SK-N-SH (cell line): Measurements from ENCODE around the gene ERAL1. TPM values are rescaled to one million over a fixed set of nuclear protein-coding genes. Genes with fewer than 3 reads are reported as not detected.

Experiments
- CTCF ChIA-PET: fragments of 300-600, 350-600 bp; formaldehyde crosslinking; extraction: SDS; loops from one replicate; lab custom pipeline; 2021; lab: Yijun Ruan, JAX
- POLR2A ChIA-PET: fragments of 350-600 bp; sonication (Branson Sonifier 250); formaldehyde crosslinking; extraction: SDS; loops from one replicate; lab custom pipeline; 2020; ENCODE audit warnings: antibody characterized with exemption, inconsistent platforms; lab: Yijun Ruan, JAX
- DNase-seq: peaks from one replicate; pipeline ENCODE4 v3.0.0; 2012
- H2AFZ ChIP-seq: fragments of 200-600 bp; sonication (generic); 2 replicates; pipeline ENCODE4 v1.8.1; 2016; ENCODE audit warnings: antibody characterized with exemption, mild to moderate bottlenecking, low read depth
- H3F3A ChIP-seq: fragments of 200-600 bp; sonication (generic); replicated peaks from 2 replicates; pipeline ENCODE3; 2016; ENCODE audit warnings: antibody characterized with exemption, mild to moderate bottlenecking; ENCODE audit not compliant: insufficient read depth
- H3K27ac ChIP-seq, 2 experiments: fragments of 200-500 bp in 1 of 2; fragments of 200-600 bp in 1 of 2; sonication (Bioruptor generic) in 1 of 2; sonication (generic), shearing (Covaris generic) in 1 of 2; 2 replicates each; pipeline versions ENCODE4 v1.5.1 to v1.6.1; 2014 to 2016; ENCODE audit warnings: low read depth in 2 of 2, inconsistent platforms in 1 of 2, low read length in 1 of 2, mild to moderate bottlenecking in 1 of 2, mixed read lengths in 1 of 2
- H3K27me3 ChIP-seq: fragments of 200-600 bp; sonication (generic), shearing (Covaris generic); 2 replicates; pipeline ENCODE4 v1.6.1; 2016; ENCODE audit warnings: mixed run types; ENCODE audit not compliant: insufficient read depth
- H3K36me3 ChIP-seq, 2 experiments: fragments of 200-500 bp in 1 of 2; fragments of 200-600 bp in 1 of 2; sonication (Bioruptor generic) in 1 of 2; sonication (generic) in 1 of 2; replicated peaks in 1 of 2; 2 replicates each; pipeline versions ENCODE3 to v1.5.1; 2014 to 2016; ENCODE audit warnings: low read length in 1 of 2, mild to moderate bottlenecking in 1 of 2; ENCODE audit not compliant: insufficient read depth in 2 of 2, control insufficient read depth in 1 of 2
- H3K4me1 ChIP-seq, 2 experiments: fragments of 200-500 bp in 1 of 2; fragments of 200-600 bp in 1 of 2; sonication (Bioruptor generic) in 1 of 2; sonication (generic), shearing (Covaris generic) in 1 of 2; 2 replicates each; pipeline versions ENCODE4 v1.5.1 to v1.6.1; 2014 to 2016; ENCODE audit warnings: low read depth in 1 of 2, low read length in 1 of 2, mixed run types in 1 of 2; ENCODE audit not compliant: insufficient read depth in 2 of 2, control insufficient read depth in 1 of 2
- H3K4me2 ChIP-seq: fragments of 200-600 bp; sonication (generic), shearing (Covaris generic); 2 replicates; pipeline ENCODE4 v1.6.1; 2017; ENCODE audit warnings: mixed run types
- H3K4me3 ChIP-seq, 2 experiments: fragments of 200-500 bp in 1 of 2; fragments of 200-600 bp in 1 of 2; sonication (Bioruptor generic) in 1 of 2; sonication (generic), shearing (Covaris generic) in 1 of 2; 2 replicates each; pipeline versions ENCODE4 v1.5.1 to v1.8.1; 2014 to 2016; ENCODE audit warnings: low read depth in 2 of 2, inconsistent platforms in 1 of 2, low read length in 1 of 2, mild to moderate bottlenecking in 1 of 2, mixed read lengths in 1 of 2, moderate library complexity in 1 of 2
- H3K79me2 ChIP-seq: fragments of 200-600 bp; sonication (generic); 2 replicates; pipeline ENCODE4 v1.8.1; 2017; ENCODE audit warnings: mild to moderate bottlenecking; ENCODE audit not compliant: insufficient read depth
- H3K9ac ChIP-seq: fragments of 200-600 bp; sonication (generic); 2 replicates; pipeline ENCODE4 v1.6.1; 2017; ENCODE audit warnings: mixed run types
- H3K9me2 ChIP-seq: fragments of 200-600 bp; sonication (generic); 2 replicates; pipeline ENCODE4 v1.6.1; 2017; ENCODE audit warnings: mixed run types
- H3K9me3 ChIP-seq: fragments of 200-600 bp; sonication (generic); 2 replicates; pipeline ENCODE4 v1.6.1; 2017; ENCODE audit warnings: mixed run types, mild to moderate bottlenecking, moderate library complexity
- H4K20me1 ChIP-seq: fragments of 200-600 bp; sonication (generic); 2 replicates; pipeline ENCODE4 v1.6.1; 2017; ENCODE audit warnings: mild to moderate bottlenecking, mixed run types; ENCODE audit not compliant: insufficient read depth
- ELF1 ChIP-seq: IDR thresholded peaks from 2 replicates; pipeline ENCODE4 v1.4.0; 2012
- EP300 ChIP-seq, 2 experiments: IDR thresholded peaks; 2 replicates each; pipeline versions ENCODE4 v1.4.0 to v1.6.1; 2012; ENCODE audit warnings: borderline replicate concordance in 1 of 2, low read depth in 1 of 2, low read length in 1 of 2
- FOXJ3 ChIP-seq: sonication (generic); formaldehyde crosslinking; IDR thresholded peaks from 2 replicates; pipeline ENCODE4 v1.5.1; 2020; ENCODE audit warnings: mild to moderate bottlenecking, missing genetic modification reagents
- GATA2 ChIP-seq: sonication (generic); formaldehyde crosslinking; IDR thresholded peaks from 2 replicates; pipeline ENCODE4 v1.5.0; 2020; ENCODE audit warnings: mild to moderate bottlenecking, missing genetic modification reagents
- JUND ChIP-seq: IDR thresholded peaks from 2 replicates; pipeline ENCODE4 v1.4.0; 2012
- MEF2A ChIP-seq: IDR thresholded peaks from 2 replicates; pipeline ENCODE4 v1.4.0; 2012; ENCODE audit warnings: low read depth, borderline replicate concordance
- RCOR1 ChIP-seq: fragments of 150-350 bp; IDR thresholded peaks from 2 replicates; pipeline ENCODE4 v1.6.1; 2017; ENCODE audit warnings: antibody characterized with exemption, low read length
- RXRA ChIP-seq: IDR thresholded peaks from 2 replicates; pipeline ENCODE4 v1.4.0; 2012; ENCODE audit warnings: low read depth, mild to moderate bottlenecking, borderline replicate concordance
- SIN3A ChIP-seq: IDR thresholded peaks from 2 replicates; pipeline ENCODE4 v1.6.1; 2012; ENCODE audit warnings: low read depth, mild to moderate bottlenecking, low read length, moderate library complexity, borderline replicate concordance
- SMC3 ChIP-seq: IDR thresholded peaks from 2 replicates; pipeline ENCODE4 v1.6.1; 2012; ENCODE audit warnings: low read depth, low read length, improper control_type of control experiment
- TAF1 ChIP-seq: IDR thresholded peaks from 2 replicates; pipeline ENCODE4 v1.6.1; 2012; ENCODE audit warnings: low read depth, mild to moderate bottlenecking, low read length, moderate library complexity, borderline replicate concordance
- TCF12 ChIP-seq: IDR thresholded peaks from 2 replicates; pipeline ENCODE4 v1.4.0; 2012
- TEAD4 ChIP-seq: IDR thresholded peaks from 2 replicates; pipeline ENCODE4 v1.4.0; 2012; ENCODE audit warnings: mild to moderate bottlenecking, borderline replicate concordance; ENCODE audit not compliant: insufficient read depth
- YY1 ChIP-seq: IDR thresholded peaks from 2 replicates; pipeline ENCODE4 v1.4.0; 2012; ENCODE audit warnings: low read depth, mild to moderate bottlenecking
- WGBS: methylation state at CpG from one replicate; pipeline ENCODE4 v1.1.6; 2017; ENCODE audit warnings: low lambda C conversion rate; 5-methylcytosine and 5-hydroxymethylcytosine counted together
- polyA plus RNA-seq, 3 experiments: library from polyadenylated mRNA; depleted of rRNA; stranded (reverse); fragments of >200 nt; gene quantifications; 2 replicates each; pipeline ENCODE4 v1.2.3, GENCODE V29; 2012
- TF ChIP-seq, protein P1 (sequence below): fragments of 200-600 bp; sonication (generic); IDR thresholded peaks from 2 replicates; pipeline ENCODE4 v1.6.1; 2017; ENCODE audit warnings: antibody characterized with exemption, mild to moderate bottlenecking, moderate library complexity
- TF ChIP-seq, protein P2 (sequence below): IDR thresholded peaks from 2 replicates; pipeline ENCODE4; 2012
- TF ChIP-seq, protein P3 (sequence below): IDR thresholded peaks from 2 replicates; pipeline ENCODE4 v1.4.0; 2012; ENCODE audit warnings: low read depth
- TF ChIP-seq, protein P4 (sequence below): IDR thresholded peaks from 2 replicates; pipeline ENCODE4 v1.4.0; 2012; ENCODE audit warnings: low read depth, borderline replicate concordance
- TF ChIP-seq, protein P5 (sequence below): IDR thresholded peaks from 2 replicates; pipeline ENCODE4 v1.6.1; 2012; ENCODE audit warnings: mild to moderate bottlenecking, low read depth, low read length, moderate library complexity
- TF ChIP-seq, protein P6 (sequence below): fragments of 150-350 bp; IDR thresholded peaks from 2 replicates; pipeline ENCODE4 v1.6.1; 2017; ENCODE audit warnings: antibody characterized with exemption, low read length, low read depth, borderline replicate concordance

The ERAL1 gene
- polyA plus RNA-seq, 1 of the 3 experiments (the other 2 are of a cell fraction), result 57.3 TPM

DNA sequence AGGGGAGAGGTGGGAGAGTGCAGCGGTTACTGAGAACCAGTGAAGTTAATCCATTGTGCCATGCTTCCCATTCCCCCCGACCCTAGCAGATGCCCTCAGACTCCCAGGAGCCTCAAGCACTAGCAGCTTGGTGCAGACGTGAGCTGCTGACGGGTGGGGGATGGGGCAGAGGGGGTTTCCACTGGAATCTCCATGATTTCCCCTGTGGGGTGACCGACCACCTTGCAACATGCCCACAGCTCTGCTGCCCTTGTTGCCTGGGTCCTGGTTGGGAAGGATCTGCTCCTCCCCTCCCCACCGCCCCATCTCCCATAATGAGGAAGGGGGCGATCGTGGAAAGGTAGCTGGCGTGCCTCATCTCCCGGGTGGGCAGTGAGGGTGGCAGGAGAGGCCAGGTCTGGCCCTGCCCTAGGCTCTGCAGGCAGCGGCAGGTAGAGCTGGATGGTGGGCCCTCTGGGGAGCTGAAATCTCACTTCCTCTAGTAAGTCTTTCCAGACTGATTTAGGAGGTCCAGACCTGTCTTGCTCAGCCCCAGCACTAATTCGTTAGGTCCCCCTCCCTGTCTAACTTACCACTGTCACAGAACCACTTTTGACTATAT, 33.2 kb downstream of the ERAL1 start:
- Histone ChIP-seq H3K4me2 (no peak overlapping the region), H3K79me2 (peaks cover 10% of the 10 kb centered on the region; the same call in 1 of the 2 replicates), H2AFZ (no peak overlapping the region), H4K20me1 (0 out of 2 replicates have a peak, but pooled peaks cover 3% of the 10 kb centered on the region), H3K9me2 (no peaks in the 10 kb centered on the region), H3K27me3 (no peaks in the 10 kb centered on the region)
- POLR2A ChIA-PET, result no interaction called here
- WGBS, result 88% methylated on average over 7 of the region's 12 CpGs
- TF ChIP-seq, protein P1, sequence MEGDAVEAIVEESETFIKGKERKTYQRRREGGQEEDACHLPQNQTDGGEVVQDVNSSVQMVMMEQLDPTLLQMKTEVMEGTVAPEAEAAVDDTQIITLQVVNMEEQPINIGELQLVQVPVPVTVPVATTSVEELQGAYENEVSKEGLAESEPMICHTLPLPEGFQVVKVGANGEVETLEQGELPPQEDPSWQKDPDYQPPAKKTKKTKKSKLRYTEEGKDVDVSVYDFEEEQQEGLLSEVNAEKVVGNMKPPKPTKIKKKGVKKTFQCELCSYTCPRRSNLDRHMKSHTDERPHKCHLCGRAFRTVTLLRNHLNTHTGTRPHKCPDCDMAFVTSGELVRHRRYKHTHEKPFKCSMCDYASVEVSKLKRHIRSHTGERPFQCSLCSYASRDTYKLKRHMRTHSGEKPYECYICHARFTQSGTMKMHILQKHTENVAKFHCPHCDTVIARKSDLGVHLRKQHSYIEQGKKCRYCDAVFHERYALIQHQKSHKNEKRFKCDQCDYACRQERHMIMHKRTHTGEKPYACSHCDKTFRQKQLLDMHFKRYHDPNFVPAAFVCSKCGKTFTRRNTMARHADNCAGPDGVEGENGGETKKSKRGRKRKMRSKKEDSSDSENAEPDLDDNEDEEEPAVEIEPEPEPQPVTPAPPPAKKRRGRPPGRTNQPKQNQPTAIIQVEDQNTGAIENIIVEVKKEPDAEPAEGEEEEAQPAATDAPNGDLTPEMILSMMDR, result no peak
- TF ChIP-seq, protein P2, sequence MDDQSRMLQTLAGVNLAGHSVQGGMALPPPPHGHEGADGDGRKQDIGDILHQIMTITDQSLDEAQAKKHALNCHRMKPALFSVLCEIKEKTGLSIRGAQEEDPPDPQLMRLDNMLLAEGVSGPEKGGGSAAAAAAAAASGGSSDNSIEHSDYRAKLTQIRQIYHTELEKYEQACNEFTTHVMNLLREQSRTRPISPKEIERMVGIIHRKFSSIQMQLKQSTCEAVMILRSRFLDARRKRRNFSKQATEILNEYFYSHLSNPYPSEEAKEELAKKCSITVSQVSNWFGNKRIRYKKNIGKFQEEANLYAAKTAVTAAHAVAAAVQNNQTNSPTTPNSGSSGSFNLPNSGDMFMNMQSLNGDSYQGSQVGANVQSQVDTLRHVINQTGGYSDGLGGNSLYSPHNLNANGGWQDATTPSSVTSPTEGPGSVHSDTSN, result no peak
- TF ChIP-seq FOXJ3 (CRISPR knock-in tag) (no peak), GATA2 (CRISPR knock-in tag) (no peak), ELF1 (no peak), SIN3A (no peak), RCOR1 (no peak), RXRA (no peak), EP300 (IDR thresholded peaks at IDR 0.05; ENCODE audit: borderline replicate concordance in 1 of 2, low read depth in 1 of 2, low read length in 1 of 2) (no peak), JUND (no peak), MEF2A (no peak), SMC3 (no peak), TCF12 (no peak), YY1 (no peak), TAF1 (no peak), TEAD4 (no peak)
- TF ChIP-seq, protein P3, sequence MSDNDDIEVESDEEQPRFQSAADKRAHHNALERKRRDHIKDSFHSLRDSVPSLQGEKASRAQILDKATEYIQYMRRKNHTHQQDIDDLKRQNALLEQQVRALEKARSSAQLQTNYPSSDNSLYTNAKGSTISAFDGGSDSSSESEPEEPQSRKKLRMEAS, result no peak
- TF ChIP-seq, protein P4, sequence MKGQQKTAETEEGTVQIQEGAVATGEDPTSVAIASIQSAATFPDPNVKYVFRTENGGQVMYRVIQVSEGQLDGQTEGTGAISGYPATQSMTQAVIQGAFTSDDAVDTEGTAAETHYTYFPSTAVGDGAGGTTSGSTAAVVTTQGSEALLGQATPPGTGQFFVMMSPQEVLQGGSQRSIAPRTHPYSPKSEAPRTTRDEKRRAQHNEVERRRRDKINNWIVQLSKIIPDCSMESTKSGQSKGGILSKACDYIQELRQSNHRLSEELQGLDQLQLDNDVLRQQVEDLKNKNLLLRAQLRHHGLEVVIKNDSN, result no peak
- TF ChIP-seq, protein P5, sequence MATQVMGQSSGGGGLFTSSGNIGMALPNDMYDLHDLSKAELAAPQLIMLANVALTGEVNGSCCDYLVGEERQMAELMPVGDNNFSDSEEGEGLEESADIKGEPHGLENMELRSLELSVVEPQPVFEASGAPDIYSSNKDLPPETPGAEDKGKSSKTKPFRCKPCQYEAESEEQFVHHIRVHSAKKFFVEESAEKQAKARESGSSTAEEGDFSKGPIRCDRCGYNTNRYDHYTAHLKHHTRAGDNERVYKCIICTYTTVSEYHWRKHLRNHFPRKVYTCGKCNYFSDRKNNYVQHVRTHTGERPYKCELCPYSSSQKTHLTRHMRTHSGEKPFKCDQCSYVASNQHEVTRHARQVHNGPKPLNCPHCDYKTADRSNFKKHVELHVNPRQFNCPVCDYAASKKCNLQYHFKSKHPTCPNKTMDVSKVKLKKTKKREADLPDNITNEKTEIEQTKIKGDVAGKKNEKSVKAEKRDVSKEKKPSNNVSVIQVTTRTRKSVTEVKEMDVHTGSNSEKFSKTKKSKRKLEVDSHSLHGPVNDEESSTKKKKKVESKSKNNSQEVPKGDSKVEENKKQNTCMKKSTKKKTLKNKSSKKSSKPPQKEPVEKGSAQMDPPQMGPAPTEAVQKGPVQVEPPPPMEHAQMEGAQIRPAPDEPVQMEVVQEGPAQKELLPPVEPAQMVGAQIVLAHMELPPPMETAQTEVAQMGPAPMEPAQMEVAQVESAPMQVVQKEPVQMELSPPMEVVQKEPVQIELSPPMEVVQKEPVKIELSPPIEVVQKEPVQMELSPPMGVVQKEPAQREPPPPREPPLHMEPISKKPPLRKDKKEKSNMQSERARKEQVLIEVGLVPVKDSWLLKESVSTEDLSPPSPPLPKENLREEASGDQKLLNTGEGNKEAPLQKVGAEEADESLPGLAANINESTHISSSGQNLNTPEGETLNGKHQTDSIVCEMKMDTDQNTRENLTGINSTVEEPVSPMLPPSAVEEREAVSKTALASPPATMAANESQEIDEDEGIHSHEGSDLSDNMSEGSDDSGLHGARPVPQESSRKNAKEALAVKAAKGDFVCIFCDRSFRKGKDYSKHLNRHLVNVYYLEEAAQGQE, result no peak
- TF ChIP-seq, protein P6, sequence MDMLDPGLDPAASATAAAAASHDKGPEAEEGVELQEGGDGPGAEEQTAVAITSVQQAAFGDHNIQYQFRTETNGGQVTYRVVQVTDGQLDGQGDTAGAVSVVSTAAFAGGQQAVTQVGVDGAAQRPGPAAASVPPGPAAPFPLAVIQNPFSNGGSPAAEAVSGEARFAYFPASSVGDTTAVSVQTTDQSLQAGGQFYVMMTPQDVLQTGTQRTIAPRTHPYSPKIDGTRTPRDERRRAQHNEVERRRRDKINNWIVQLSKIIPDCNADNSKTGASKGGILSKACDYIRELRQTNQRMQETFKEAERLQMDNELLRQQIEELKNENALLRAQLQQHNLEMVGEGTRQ, result no peak
- TF ChIP-seq, all 33 proteins: peak for 0
- CTCF ChIA-PET, result interaction anchor here (0.8 to 2.9 kb wide), 3 partner anchors 124 to 161 kb away, joined by 4 to 6 read pairs (median 5); no protein-coding TSS in a partner anchor
- peaks cover 0 to 5% of the 10 kb centered on the region in 2 experiments; a peak in 2 of 4 replicates for H3K4me1 ChIP-seq
- no peaks in the 10 kb centered on the region for H3F3A ChIP-seq
- H3K36me3 ChIP-seq, result peaks cover 0 to 24% of the 10 kb centered on the region in 2 experiments
- H3K9me3 ChIP-seq, result no peaks in the 10 kb centered on the region
- no peak overlapping the region for H3K4me3 ChIP-seq
- H3K9ac ChIP-seq, result no peak overlapping the region
- H3K27ac ChIP-seq, result no peak overlapping the region
- no peak for DNase-seq
